HL-60/S4 treated with retinoic acid at 250 ng/mL for 4 days and 3 days (cell line): ENCODE measurements around the gene TTLL11.

Experiments used
- in situ Hi-C: fragments of 300-500 bp; cut with MboI; formaldehyde crosslinking; loops from 2 replicates; pipeline ENCODE4 v1.7.0; 2022; ENCODE audit warnings: low sequenced_read_pairs

The TTLL11 gene

GRCh38 chr9:122057211-122057610, 35.9 kb downstream of the TTLL11 start:
- in situ Hi-C loops: no loop called here

- in situ Hi-C loops: no loop called here
These were observed 36.6 kb downstream of the TTLL11 start for GRCh38 chr9:122056484-122056883.

- in situ Hi-C loops: no loop called here
These were observed 37.4 kb downstream of the TTLL11 start for GRCh38 chr9:122055701-122056100.

GRCh38 chr9:122053567-122054350, 39.3 kb downstream of the TTLL11 start:
- in situ Hi-C loops: no loop called here

GRCh38 chr9:122053064-122053463, 40.0 kb downstream of the TTLL11 start:
- in situ Hi-C loops: no loop called here

GRCh38 chr9:122051351-122052321, 41.5 kb downstream of the TTLL11 start:
- in situ Hi-C loops: no loop called here

- in situ Hi-C loops: no loop called here
These were observed 42.9 kb downstream of the TTLL11 start for GRCh38 chr9:122050167-122050566.

GRCh38 chr9:122042056-122042455, 51.1 kb downstream of the TTLL11 start:
- in situ Hi-C loops: no loop called here

- in situ Hi-C loops: no loop called here
These were observed 52.4 kb downstream of the TTLL11 start for GRCh38 chr9:122040561-122041242.

GRCh38 chr9:122039234-122039633, 53.9 kb downstream of the TTLL11 start:
- in situ Hi-C loops: no loop called here

GRCh38 chr9:122036988-122037387, 56.1 kb downstream of the TTLL11 start:
- in situ Hi-C loops: no loop called here

GRCh38 chr9:122036408-122036807, 56.7 kb downstream of the TTLL11 start:
- in situ Hi-C loops: no loop called here

GRCh38 chr9:122033775-122034373, 59.2 kb downstream of the TTLL11 start:
- in situ Hi-C loops: no loop called here

- in situ Hi-C loops: no loop called here
These were observed 60.8 kb downstream of the TTLL11 start for GRCh38 chr9:122032346-122032745.

- in situ Hi-C loops: no loop called here
These were observed 61.3 kb downstream of the TTLL11 start for GRCh38 chr9:122031776-122032175.

GRCh38 chr9:122031157-122031556, 62.0 kb downstream of the TTLL11 start:
- in situ Hi-C loops: no loop called here

GRCh38 chr9:122030357-122030756, 62.8 kb downstream of the TTLL11 start:
- in situ Hi-C loops: no loop called here

- in situ Hi-C loops: no loop called here
These were observed 63.2 kb downstream of the TTLL11 start for GRCh38 chr9:122029898-122030297.

- in situ Hi-C loops: no loop called here
These were observed 65.0 kb downstream of the TTLL11 start for GRCh38 chr9:122028089-122028488.

- in situ Hi-C loops: no loop called here
These were observed 72.7 kb downstream of the TTLL11 start for GRCh38 chr9:122020398-122020797.

GRCh38 chr9:122016744-122017143, 76.4 kb downstream of the TTLL11 start:
- in situ Hi-C loops: no loop called here
